DOHH2 (cell line): Measurements from ENCODE around the gene WDR7.

Source experiments
- H3F3A ChIP-seq: fragments of 200-600 bp; sonication (generic), shearing (Covaris generic); 2 replicates; pipeline ENCODE4 v1.6.0; 2016; ENCODE audit warnings: antibody characterized with exemption, mild to moderate bottlenecking; ENCODE audit not compliant: control insufficient read depth, insufficient read depth
- H3K27ac ChIP-seq: fragments of 200-600 bp; sonication (generic); 2 replicates; pipeline ENCODE4 v1.5.1; 2014; ENCODE audit warnings: low read depth, mild to moderate bottlenecking, low read length, moderate library complexity
- H3K27me3 ChIP-seq: fragments of 200-600 bp; sonication (generic); 2 replicates; pipeline ENCODE4 v1.6.1; 2014; ENCODE audit warnings: mild to moderate bottlenecking, low read length, mixed read lengths; ENCODE audit not compliant: control insufficient read depth
- H3K36me3 ChIP-seq: fragments of 200-600 bp; sonication (generic); 2 replicates; pipeline ENCODE4 v1.6.1; 2014; ENCODE audit warnings: mild to moderate bottlenecking, low read length, moderate library complexity, mixed read lengths; ENCODE audit not compliant: control insufficient read depth
- H3K4me1 ChIP-seq: fragments of 200-600 bp; sonication (generic); 2 replicates; pipeline ENCODE4 v1.6.1; 2014; ENCODE audit warnings: mild to moderate bottlenecking, low read length, mixed read lengths; ENCODE audit not compliant: control insufficient read depth
- H3K4me2 ChIP-seq: fragments of 200-600 bp; sonication (generic); 2 replicates; pipeline ENCODE4 v1.6.0; 2014; ENCODE audit warnings: mild to moderate bottlenecking, low read length, moderate library complexity
- H3K4me3 ChIP-seq: fragments of 200-600 bp; sonication (generic); 2 replicates; pipeline ENCODE4 v1.5.1; 2014; ENCODE audit warnings: mild to moderate bottlenecking, low read length, mixed read lengths
- H3K79me2 ChIP-seq: fragments of 200-600 bp; sonication (generic); 2 replicates; pipeline ENCODE4 v1.6.1; 2014; ENCODE audit warnings: mild to moderate bottlenecking, low read length, mixed read lengths; ENCODE audit not compliant: control insufficient read depth
- H3K9me2 ChIP-seq: fragments of 200-600 bp; sonication (generic); replicated peaks from 2 replicates; pipeline ENCODE4 v1.6.1; 2014; ENCODE audit warnings: mild to moderate bottlenecking, low read length, mixed read lengths; ENCODE audit not compliant: control insufficient read depth
- H3K9me3 ChIP-seq: fragments of 200-600 bp; sonication (generic); 2 replicates; pipeline ENCODE4 v1.6.1; 2014; ENCODE audit warnings: antibody characterized with exemption, low read length, mixed read lengths; ENCODE audit not compliant: control insufficient read depth, insufficient read depth
- H4K20me1 ChIP-seq: fragments of 200-600 bp; sonication (generic); 2 replicates; pipeline ENCODE4 v1.6.0; 2014; ENCODE audit warnings: low read depth, mild to moderate bottlenecking, antibody characterized with exemption, low read length, moderate library complexity; ENCODE audit not compliant: control insufficient read depth, insufficient read depth
- CTCF ChIP-seq: fragments of 200-600 bp; sonication (generic); IDR thresholded peaks from one replicate; pipeline ENCODE4 v1.5.1; 2014; ENCODE audit warnings: antibody characterized with exemption, mild to moderate bottlenecking, low read depth, low read length; ENCODE audit not compliant: poor library complexity, severe bottlenecking
- EZH2phosphoT487 ChIP-seq: fragments of 200-600 bp; sonication (generic); IDR thresholded peaks from 2 replicates; pipeline ENCODE4 v1.6.1; 2017; ENCODE audit warnings: borderline replicate concordance, mild to moderate bottlenecking, antibody characterized with exemption, low read length, moderate library complexity, mixed read lengths

Gene WDR7

GRCh38 chr18:56987236-56987635 is 336.1 kb downstream of the WDR7 start:
- no peak for TF ChIP-seq EZH2phosphoT487
- no peak for TF ChIP-seq CTCF
- Histone ChIP-seq H3K4me3 (no peak overlapping the region), H3K27ac (no peak overlapping the region), H4K20me1 (no peaks in the 10 kb centered on the region), H3K9me2 (no peaks in the 10 kb centered on the region), H3K4me1 (peaks cover 6% of the 10 kb centered on the region), H3K36me3 (no peaks in the 10 kb centered on the region), H3K79me2 (no peaks in the 10 kb centered on the region), H3K9me3 (no peaks in the 10 kb centered on the region), H3K27me3 (no peaks in the 10 kb centered on the region), H3K4me2 (no peak overlapping the region), H3F3A (no peaks in the 10 kb centered on the region)

DNA sequence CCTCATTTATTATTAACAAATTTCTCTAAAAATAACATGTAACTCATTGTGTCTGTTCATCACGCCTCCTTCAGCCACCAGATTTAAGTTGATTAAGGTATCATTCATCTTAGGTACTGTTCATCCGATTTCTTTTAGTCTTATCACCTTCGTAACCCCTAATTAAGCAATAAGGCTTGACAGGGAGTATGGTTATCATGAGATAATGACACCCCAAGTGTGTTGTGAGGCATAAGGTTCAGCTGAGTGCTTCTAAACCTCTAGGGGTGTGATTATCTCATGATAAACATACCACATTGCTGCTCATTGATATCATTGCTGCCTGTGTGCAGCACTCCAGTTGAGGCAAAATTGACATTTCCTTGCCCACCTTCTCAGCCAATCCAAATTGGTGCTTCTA is 336.9 kb downstream of the WDR7 start:
- no peaks in the 10 kb centered on the region for H3K9me2 ChIP-seq
- H3F3A ChIP-seq = no peaks in the 10 kb centered on the region
- H3K4me1 ChIP-seq = no peaks in the 10 kb centered on the region
- H3K27me3 ChIP-seq = no peaks in the 10 kb centered on the region
- no peaks in the 10 kb centered on the region for H3K36me3 ChIP-seq
- no peaks in the 10 kb centered on the region for H3K79me2 ChIP-seq
- no peak for TF ChIP-seq CTCF
- TF ChIP-seq EZH2phosphoT487 = no peak
- no peaks in the 10 kb centered on the region for H3K9me3 ChIP-seq
- H3K4me3 ChIP-seq = no peak overlapping the region
- H3K4me2 ChIP-seq = no peak overlapping the region
- no peaks in the 10 kb centered on the region for H4K20me1 ChIP-seq
- H3K27ac ChIP-seq = no peak overlapping the region

DNA sequence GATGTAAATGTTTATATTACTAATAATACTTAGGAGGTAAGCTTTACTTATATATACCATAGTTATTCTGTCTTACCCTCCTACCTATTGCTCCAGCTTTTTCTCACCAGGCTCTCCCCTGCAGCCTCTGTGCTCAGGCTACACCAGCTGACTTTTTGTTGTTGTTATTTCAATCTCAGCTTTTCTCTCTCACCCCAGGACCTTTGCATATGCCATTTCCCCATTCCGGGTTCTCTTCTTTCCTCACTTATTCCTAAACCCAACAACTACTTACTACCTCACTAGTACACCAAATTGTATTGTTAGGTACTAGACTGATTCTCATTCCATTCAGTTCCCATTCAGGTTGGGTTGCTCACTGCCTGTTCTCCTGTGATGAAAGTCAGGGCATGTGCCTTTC is 339.5 kb downstream of the WDR7 start:
- no peaks in the 10 kb centered on the region for H3K27me3 ChIP-seq
- no peaks in the 10 kb centered on the region for H3K79me2 ChIP-seq
- no peak overlapping the region for H3K4me2 ChIP-seq
- no peaks in the 10 kb centered on the region for H3F3A ChIP-seq
- no peaks in the 10 kb centered on the region for H3K36me3 ChIP-seq
- no peak overlapping the region for H3K4me3 ChIP-seq
- no peak overlapping the region for H3K27ac ChIP-seq
- H3K9me2 ChIP-seq = no peaks in the 10 kb centered on the region
- no peaks in the 10 kb centered on the region for H3K9me3 ChIP-seq
- H3K4me1 ChIP-seq = no peaks in the 10 kb centered on the region
- TF ChIP-seq EZH2phosphoT487 (no peak), CTCF (no peak)
- no peaks in the 10 kb centered on the region for H4K20me1 ChIP-seq

- no peaks in the 10 kb centered on the region for H3K9me2 ChIP-seq
These were observed 341.6 kb downstream of the WDR7 start for GRCh38 chr18:56992777-56993176.

More at GRCh38 chr18:56992777-56993176, 341.6 kb downstream of the WDR7 start:
- Histone ChIP-seq H3K27ac (no peak overlapping the region), H3K4me3 (no peak overlapping the region), H3K9me3 (no peaks in the 10 kb centered on the region), H4K20me1 (no peaks in the 10 kb centered on the region), H3K4me1 (no peaks in the 10 kb centered on the region), H3K36me3 (no peaks in the 10 kb centered on the region), H3K79me2 (no peaks in the 10 kb centered on the region), H3K4me2 (no peak overlapping the region), H3K27me3 (no peaks in the 10 kb centered on the region), H3F3A (no peaks in the 10 kb centered on the region)
- no peak for TF ChIP-seq CTCF
- no peak for TF ChIP-seq EZH2phosphoT487
